Osteocyte (in vitro differentiated cells): ENCODE measurements around the gene ACCSL. TPM values are rescaled to one million over a fixed set of nuclear protein-coding genes. Genes with fewer than 3 reads are reported as not detected.

Experiments used
- DNase-seq: peaks from one replicate; pipeline ENCODE4 v3.0.0; 2021; ENCODE audit warnings: mixed read lengths; ENCODE audit not compliant: unreplicated experiment; ENCODE audit errors: extremely low spot score
- H3K27ac Mint-ChIP-seq: one replicate; pipeline ENCODE4 v1.8.0; 2021; ENCODE audit warnings: mild to moderate bottlenecking, mixed read lengths; ENCODE audit not compliant: unreplicated experiment
- H3K27me3 Mint-ChIP-seq: one replicate; pipeline ENCODE4 v1.8.0; 2021; ENCODE audit warnings: mixed read lengths; ENCODE audit not compliant: unreplicated experiment
- H3K36me3 Mint-ChIP-seq: one replicate; pipeline ENCODE4 v1.8.0; 2021; ENCODE audit warnings: mixed read lengths; ENCODE audit not compliant: unreplicated experiment
- H3K4me1 Mint-ChIP-seq: one replicate; pipeline ENCODE4 v1.8.0; 2021; ENCODE audit warnings: mixed read lengths; ENCODE audit not compliant: unreplicated experiment
- H3K4me3 Mint-ChIP-seq: one replicate; pipeline ENCODE4 v1.8.0; 2021; ENCODE audit warnings: mild to moderate bottlenecking, moderate library complexity, mixed read lengths; ENCODE audit not compliant: unreplicated experiment
- H3K9me3 Mint-ChIP-seq: one replicate; pipeline ENCODE4 v1.8.0; 2021; ENCODE audit warnings: mixed read lengths; ENCODE audit not compliant: unreplicated experiment
- CTCF ChIP-seq: fragments of 200-600 bp; sonication (generic); IDR thresholded peaks from 2 replicates; pipeline ENCODE4 v1.5.0; 2021; ENCODE audit warnings: antibody characterized with exemption, mild to moderate bottlenecking, moderate library complexity
- total RNA-seq: library from RNA; stranded (reverse); gene quantifications from 2 replicates; pipeline ENCODE4 v1.2.1, GENCODE V29; 2021

Gene ACCSL
- total RNA-seq, 1 donor from 2014 or later = not detected

- Mint-ChIP-seq H3K9me3 (no peaks in the 10 kb centered on the region), H3K27me3 (no peaks in the 10 kb centered on the region), H3K4me1 (no peaks in the 10 kb centered on the region), H3K4me3 (no peak overlapping the region), H3K36me3 (peaks cover 16% of the 10 kb centered on the region), H3K27ac (no peak overlapping the region)
- DNase-seq = no peak
- no peak for TF ChIP-seq CTCF
Measured at GRCh38 chr11:44104481-44105294, 56.9 kb downstream of the ACCSL start.

- no peak for TF ChIP-seq CTCF
Measured at GRCh38 chr11:44108260-44108659, 60.5 kb downstream of the ACCSL start.

More at GRCh38 chr11:44108260-44108659, 60.5 kb downstream of the ACCSL start:
- DNase-seq = no peak
- no peaks in the 10 kb centered on the region for H3K9me3 Mint-ChIP-seq
- no peaks in the 10 kb centered on the region for H3K27me3 Mint-ChIP-seq
- no peaks in the 10 kb centered on the region for H3K4me1 Mint-ChIP-seq
- H3K36me3 Mint-ChIP-seq = peaks cover 16% of the 10 kb centered on the region
- H3K4me3 Mint-ChIP-seq = no peak overlapping the region
- H3K27ac Mint-ChIP-seq = no peak overlapping the region

Other genes with a start within 250 kb of the ACCSL start
- gene ALKBH3, start 167.2 kb upstream of the ACCSL start, total RNA-seq = 32.4 and 39.6 TPM in 2 replicates
- 1.1 and 1.2 TPM in 2 replicates for gene C11orf96, start 105.3 kb upstream of the ACCSL start, total RNA-seq
- 4.3 and 4.5 TPM in 2 replicates for gene ACCS, start 18.3 kb downstream of the ACCSL start, total RNA-seq
- 99.1 and 102 TPM in 2 replicates for gene EXT2, start 47.7 kb downstream of the ACCSL start, total RNA-seq